ENCODE results near the gene WNT3.
A peak's percentile ranks its signal among the peaks of the same experiment; 100 is the strongest.
"Not testable (repeated sequence)": the region's sequence is repeated elsewhere in the genome, so short reads cannot be mapped to it uniquely, and the experiment has no call there.

Gene WNT3

GRCh38 chr17:46764000-46764708 is 54.3 kb downstream of the WNT3 start:
- FAIRE-seq, result no peak

- no peak for FAIRE-seq
Measured at GRCh38 chr17:46763416-46763815, 55.1 kb downstream of the WNT3 start.

GRCh38 chr17:46759141-46759540 is 59.4 kb downstream of the WNT3 start:
- no peak for FAIRE-seq

- FAIRE-seq, result no peak
Measured at GRCh38 chr17:46758614-46759013, 59.9 kb downstream of the WNT3 start.

- not testable (repeated sequence) for FAIRE-seq
Measured at GRCh38 chr17:46757588-46757987, 60.9 kb downstream of the WNT3 start.

- FAIRE-seq, result no peak
Measured at GRCh38 chr17:46756861-46757260, 61.6 kb downstream of the WNT3 start.

GRCh38 chr17:46756081-46756735 is 62.3 kb downstream of the WNT3 start:
- no peak for FAIRE-seq

- FAIRE-seq, result no peak
Measured at GRCh38 chr17:46753776-46754175, 64.7 kb downstream of the WNT3 start.

- FAIRE-seq, result no peak
Measured at GRCh38 chr17:46751425-46751824, 67.1 kb downstream of the WNT3 start.

- FAIRE-seq, result no peak
Measured at GRCh38 chr17:46745376-46745775, 73.1 kb downstream of the WNT3 start.

GRCh38 chr17:46744441-46744840 is 74.1 kb downstream of the WNT3 start:
- no peak for FAIRE-seq

- FAIRE-seq, result no peak
Measured at GRCh38 chr17:46742565-46743270, 75.8 kb downstream of the WNT3 start.

GRCh38 chr17:46741122-46741730 is 77.3 kb downstream of the WNT3 start:
- no peak for FAIRE-seq

- FAIRE-seq, result no peak
Measured at GRCh38 chr17:46739982-46740381, 78.5 kb downstream of the WNT3 start.

- no peak for FAIRE-seq
Measured at GRCh38 chr17:46738544-46738943, 79.9 kb downstream of the WNT3 start.

GRCh38 chr17:46737326-46737725 is 81.2 kb downstream of the WNT3 start:
- no peak for FAIRE-seq

GRCh38 chr17:46736100-46736499 is 82.4 kb downstream of the WNT3 start:
- no peak for FAIRE-seq

- no peak for FAIRE-seq
Measured at GRCh38 chr17:46733837-46734475, 84.5 kb downstream of the WNT3 start.

GRCh38 chr17:46732754-46733398 is 85.6 kb downstream of the WNT3 start:
- no peak for FAIRE-seq

GRCh38 chr17:46732160-46732559 is 86.3 kb downstream of the WNT3 start:
- FAIRE-seq, result no peak

- FAIRE-seq, result no peak
Measured at GRCh38 chr17:46730679-46731078, 87.8 kb downstream of the WNT3 start.

GRCh38 chr17:46730026-46730425 is 88.5 kb downstream of the WNT3 start:
- FAIRE-seq, result peak; percentile 56

Measured in islet of Langerhans (tissue), 1 donor.